K562 (cell line): ENCODE measurements around the gene MCM9. TPM values are rescaled to one million over a fixed set of nuclear protein-coding genes. Genes with fewer than 3 reads are reported as not detected.
A peak's percentile ranks its signal among the peaks of the same experiment; 100 is the strongest.

Experiments
- ARNT ChIP-seq, 2 experiments: fragments of 450-650 bp; IDR thresholded peaks; 2 replicates each; pipeline ENCODE4 v1.6.1; 2016; ENCODE audit warnings: mild to moderate bottlenecking in 1 of 2
- CBX2 ChIP-seq: fragments of 200-600 bp; sonication (generic); IDR thresholded peaks from one replicate; pipeline ENCODE4 v1.6.1; 2012; ENCODE audit warnings: mild to moderate bottlenecking, low read length, inconsistent platforms; ENCODE audit not compliant: insufficient read depth, poor library complexity, severe bottlenecking
- HDAC2 ChIP-seq: fragments of 450-650 bp; IDR thresholded peaks from 2 replicates; pipeline ENCODE4 v1.6.1; 2016; ENCODE audit warnings: mild to moderate bottlenecking
- KAT8 ChIP-seq: fragments of 450-650 bp; IDR thresholded peaks from 2 replicates; pipeline ENCODE4 v1.6.1; 2016; ENCODE audit warnings: low read depth, mild to moderate bottlenecking
- KDM1A ChIP-seq, 2 experiments: fragments of 450-650 bp; IDR thresholded peaks; 2 replicates each; pipeline ENCODE4 v1.6.1; 2016; ENCODE audit warnings: mild to moderate bottlenecking in 2 of 2
- KHSRP ChIP-seq: fragments of 450-650 bp; IDR thresholded peaks from 2 replicates; pipeline ENCODE4 v1.6.1; 2017
- KLF13 ChIP-seq: fragments of 450-650 bp; IDR thresholded peaks from 2 replicates; pipeline ENCODE4 v1.6.1; 2016; ENCODE audit warnings: missing genetic modification characterization, low read depth, mild to moderate bottlenecking, missing compliant biosample characterization, moderate library complexity, borderline replicate concordance
- LEF1 ChIP-seq: fragments of 450-650 bp; IDR thresholded peaks from 2 replicates; pipeline ENCODE4 v1.6.1; 2016; ENCODE audit warnings: mild to moderate bottlenecking
- MEIS2 ChIP-seq: fragments of 450-650 bp; IDR thresholded peaks from 2 replicates; pipeline ENCODE4 v1.6.1; 2014; ENCODE audit warnings: mild to moderate bottlenecking; ENCODE audit not compliant: partially characterized antibody
- RNF219 ChIP-seq: fragments of 250-450 bp; sonication (Bioruptor Pico); IDR thresholded peaks from 2 replicates; pipeline ENCODE4 v1.5.0; 2022; ENCODE audit warnings: mild to moderate bottlenecking
- SNAPC5 ChIP-seq: fragments of 250-450 bp; sonication (Bioruptor Pico); IDR thresholded peaks from 2 replicates; pipeline ENCODE4 v1.8.0; 2021; ENCODE audit warnings: moderate library complexity, mild to moderate bottlenecking, inconsistent platforms
- ZC3H4 ChIP-seq: sonication (generic); formaldehyde crosslinking; IDR thresholded peaks from 2 replicates; pipeline ENCODE4 v1.9.0; 2021; ENCODE audit warnings: missing genetic modification reagents, borderline replicate concordance
- ZHX1 ChIP-seq: fragments of 150-350 bp; conservative IDR thresholded peaks from 2 replicates; pipeline ENCODE4 v1.6.1; 2014; ENCODE audit warnings: low read length
- ZNF133 ChIP-seq: fragments of 250-450 bp; sonication (Bioruptor Pico); IDR thresholded peaks from 2 replicates; pipeline ENCODE4 v1.4.0; 2020; ENCODE audit warnings: mild to moderate bottlenecking
- polyA plus RNA-seq, 8 experiments: library from polyadenylated mRNA; depleted of rRNA in 4 of 8; stranded (reverse) in 5 of 8; unstranded in 3 of 8; fragments of >200 nt; fragmentation: Nextera tagmentation in 2 of 8; fragmentation: Illumina TruSeq in 1 of 8; extraction: Ambion mirVana in 2 of 8; extraction: Trizol in 1 of 8; gene quantifications; 2 replicates each; pipeline versions ENCODE4 v1.2.1 to v1.2.3, GENCODE V29; 2011 to 2014; ENCODE audit warnings: inconsistent platforms in 1 of 8, missing spikeins in 1 of 8
- total RNA-seq, 7 experiments: library from RNA; depleted of rRNA in 6 of 7; stranded (reverse); fragments of >200 nt in 6 of 7; fragmentation: Illumina TruSeq in 2 of 7; extraction: Trizol in 2 of 7; gene quantifications; 2 replicates each; pipeline versions ENCODE4 v1.2.1 to v1.2.3, GENCODE V29; 2011 to 2021; ENCODE audit warnings: low replicate concordance in 1 of 7
- TF ChIP-seq, protein P1 (sequence below): fragments of 200-800 bp; sonication (Bioruptor generic); IDR thresholded peaks from 2 replicates; pipeline ENCODE4 v1.6.1; 2016; ENCODE audit warnings: missing genetic modification characterization, missing compliant biosample characterization
- TF ChIP-seq, protein P2 (sequence below): fragments of 450-650 bp; formaldehyde crosslinking; conservative IDR thresholded peaks from 2 replicates; pipeline ENCODE4 v1.4.0; 2022; ENCODE audit warnings: mild to moderate bottlenecking, missing genetic modification characterization

The MCM9 gene
- total and polyA plus RNA-seq, 9 of the 15 experiments (the other 6 are each of a cell fraction or from before 2014, with no cell fraction given): 4.8 to 16.7 (median 11.6) TPM

GRCh38 chr6:118893064-118893806, 41.7 kb downstream of the MCM9 start (continued):
- TF ChIP-seq RNF219 (CRISPR knock-in tag): no peak
- TF ChIP-seq, protein P1, sequence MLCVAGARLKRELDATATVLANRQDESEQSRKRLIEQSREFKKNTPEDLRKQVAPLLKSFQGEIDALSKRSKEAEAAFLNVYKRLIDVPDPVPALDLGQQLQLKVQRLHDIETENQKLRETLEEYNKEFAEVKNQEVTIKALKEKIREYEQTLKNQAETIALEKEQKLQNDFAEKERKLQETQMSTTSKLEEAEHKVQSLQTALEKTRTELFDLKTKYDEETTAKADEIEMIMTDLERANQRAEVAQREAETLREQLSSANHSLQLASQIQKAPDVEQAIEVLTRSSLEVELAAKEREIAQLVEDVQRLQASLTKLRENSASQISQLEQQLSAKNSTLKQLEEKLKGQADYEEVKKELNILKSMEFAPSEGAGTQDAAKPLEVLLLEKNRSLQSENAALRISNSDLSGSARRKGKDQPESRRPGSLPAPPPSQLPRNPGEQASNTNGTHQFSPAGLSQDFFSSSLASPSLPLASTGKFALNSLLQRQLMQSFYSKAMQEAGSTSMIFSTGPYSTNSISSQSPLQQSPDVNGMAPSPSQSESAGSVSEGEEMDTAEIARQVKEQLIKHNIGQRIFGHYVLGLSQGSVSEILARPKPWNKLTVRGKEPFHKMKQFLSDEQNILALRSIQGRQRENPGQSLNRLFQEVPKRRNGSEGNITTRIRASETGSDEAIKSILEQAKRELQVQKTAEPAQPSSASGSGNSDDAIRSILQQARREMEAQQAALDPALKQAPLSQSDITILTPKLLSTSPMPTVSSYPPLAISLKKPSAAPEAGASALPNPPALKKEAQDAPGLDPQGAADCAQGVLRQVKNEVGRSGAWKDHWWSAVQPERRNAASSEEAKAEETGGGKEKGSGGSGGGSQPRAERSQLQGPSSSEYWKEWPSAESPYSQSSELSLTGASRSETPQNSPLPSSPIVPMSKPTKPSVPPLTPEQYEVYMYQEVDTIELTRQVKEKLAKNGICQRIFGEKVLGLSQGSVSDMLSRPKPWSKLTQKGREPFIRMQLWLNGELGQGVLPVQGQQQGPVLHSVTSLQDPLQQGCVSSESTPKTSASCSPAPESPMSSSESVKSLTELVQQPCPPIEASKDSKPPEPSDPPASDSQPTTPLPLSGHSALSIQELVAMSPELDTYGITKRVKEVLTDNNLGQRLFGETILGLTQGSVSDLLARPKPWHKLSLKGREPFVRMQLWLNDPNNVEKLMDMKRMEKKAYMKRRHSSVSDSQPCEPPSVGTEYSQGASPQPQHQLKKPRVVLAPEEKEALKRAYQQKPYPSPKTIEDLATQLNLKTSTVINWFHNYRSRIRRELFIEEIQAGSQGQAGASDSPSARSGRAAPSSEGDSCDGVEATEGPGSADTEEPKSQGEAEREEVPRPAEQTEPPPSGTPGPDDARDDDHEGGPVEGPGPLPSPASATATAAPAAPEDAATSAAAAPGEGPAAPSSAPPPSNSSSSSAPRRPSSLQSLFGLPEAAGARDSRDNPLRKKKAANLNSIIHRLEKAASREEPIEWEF (CRISPR knock-in tag): no peak
- TF ChIP-seq ARNT (IDR thresholded peaks at IDR 0.05): 0 out of 4 replicates have a peak, but pooled peaks of 1 of the 2 experiments have one; percentile 63
- TF ChIP-seq LEF1: no peak
- TF ChIP-seq ZHX1: no peak
- 0 out of 2 replicates have a peak, but pooled peaks have one; percentile 42 for TF ChIP-seq HDAC2
- TF ChIP-seq ZNF133 (CRISPR knock-in tag): no peak
- TF ChIP-seq, protein P2, sequence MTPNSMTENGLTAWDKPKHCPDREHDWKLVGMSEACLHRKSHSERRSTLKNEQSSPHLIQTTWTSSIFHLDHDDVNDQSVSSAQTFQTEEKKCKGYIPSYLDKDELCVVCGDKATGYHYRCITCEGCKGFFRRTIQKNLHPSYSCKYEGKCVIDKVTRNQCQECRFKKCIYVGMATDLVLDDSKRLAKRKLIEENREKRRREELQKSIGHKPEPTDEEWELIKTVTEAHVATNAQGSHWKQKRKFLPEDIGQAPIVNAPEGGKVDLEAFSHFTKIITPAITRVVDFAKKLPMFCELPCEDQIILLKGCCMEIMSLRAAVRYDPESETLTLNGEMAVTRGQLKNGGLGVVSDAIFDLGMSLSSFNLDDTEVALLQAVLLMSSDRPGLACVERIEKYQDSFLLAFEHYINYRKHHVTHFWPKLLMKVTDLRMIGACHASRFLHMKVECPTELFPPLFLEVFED (CRISPR knock-in tag): peak; percentile 88
- peak; percentile 70; the same call in 1 of the 2 replicates for TF ChIP-seq KAT8
- no peak for TF ChIP-seq KLF13 (tag)
- no peak for TF ChIP-seq SNAPC5 (CRISPR knock-in tag)
- peak; percentile 1 for TF ChIP-seq MEIS2
- TF ChIP-seq CBX2: no peak
- no peak for TF ChIP-seq KHSRP
- 0 out of 4 replicates have a peak, but pooled peaks of 1 of the 2 experiments have one; percentile 18 for TF ChIP-seq KDM1A (IDR thresholded peaks at IDR 0.05)
- TF ChIP-seq ZC3H4 (CRISPR knock-in tag): no peak
